HAP-1 (cell line): ENCODE data around the gene PNPO.
A peak's percentile ranks its signal among the peaks of the same experiment; 100 is the strongest.
"Not testable (repeated sequence)": the region's sequence is repeated elsewhere in the genome, so short reads cannot be mapped to it uniquely, and the experiment has no call there.

ENCODE experiments used
- DNase-seq, 2 experiments: peaks; one replicate each; pipeline ENCODE4 v3.0.0-alpha.2; 2016 to 2020; ENCODE audit warnings: low spot score in 2 of 2
- H3K27me3 ChIP-seq: fragments of 250-450 bp; sonication (Bioruptor Pico); 2 replicates; pipeline ENCODE4 v1.5.1; 2020; ENCODE audit warnings: low read depth, mild to moderate bottlenecking, moderate library complexity
- H3K36me3 ChIP-seq: fragments of 250-450 bp; sonication (Bioruptor Pico); replicated peaks from 2 replicates; pipeline ENCODE4 v1.5.1; 2020; ENCODE audit warnings: mild to moderate bottlenecking
- H3K4me1 ChIP-seq: fragments of 250-450 bp; sonication (Bioruptor Pico); 2 replicates; pipeline ENCODE4 v1.5.1; 2020; ENCODE audit warnings: mild to moderate bottlenecking
- H3K4me3 ChIP-seq: fragments of 250-450 bp; sonication (Bioruptor Pico); 2 replicates; pipeline ENCODE4 v1.5.1; 2020; ENCODE audit warnings: mild to moderate bottlenecking, moderate library complexity
- H3K9me3 ChIP-seq: fragments of 250-450 bp; sonication (Bioruptor Pico); 2 replicates; pipeline ENCODE4 v1.5.1; 2020; ENCODE audit warnings: mild to moderate bottlenecking, moderate library complexity
- in situ Hi-C: fragments of 300-500 bp; cut with MboI; formaldehyde crosslinking; loops from 3 replicates; pipeline ENCODE4 v1.14.3; 2020; ENCODE audit warnings: low sequenced_read_pairs, inconsistent platforms, mixed read lengths

The PNPO gene

GRCh38 chr17:47982091-47982617 lies 40.8 kb downstream of the PNPO start:
- Histone ChIP-seq H3K4me3 (no peak overlapping the region), H3K27me3 (no peaks in the 10 kb centered on the region), H3K9me3 (no peaks in the 10 kb centered on the region), H3K36me3 (peaks cover 53% of the 10 kb centered on the region), H3K4me1 (peaks cover under 1% of the 10 kb centered on the region; the same call in 1 of the 2 replicates)
- no peak for DNase-seq
- in situ Hi-C loops = loop anchor here (5.0 kb wide), 1 partner anchor 35 kb away; no protein-coding TSS in a partner anchor

- H3K9me3 ChIP-seq = no peaks in the 10 kb centered on the region
- no peak overlapping the region for H3K4me3 ChIP-seq
- peaks cover 7% of the 10 kb centered on the region for H3K4me1 ChIP-seq
- DNase-seq = no peak
- no peaks in the 10 kb centered on the region for H3K27me3 ChIP-seq
- H3K36me3 ChIP-seq = peaks cover 53% of the 10 kb centered on the region
- in situ Hi-C loops = loop anchor here (5.0 kb wide), 1 partner anchor 34 kb away; no protein-coding TSS in a partner anchor
These were observed 41.4 kb downstream of the PNPO start for GRCh38 chr17:47982645-47983390.

GRCh38 chr17:47983492-47984223 lies 42.3 kb downstream of the PNPO start:
- no peaks in the 10 kb centered on the region for H3K9me3 ChIP-seq
- DNase-seq = no peak
- H3K4me3 ChIP-seq = no peak overlapping the region
- peaks cover 45% of the 10 kb centered on the region for H3K36me3 ChIP-seq
- in situ Hi-C loops = loop anchor here (5.0 kb wide), 1 partner anchor 34 kb away; no protein-coding TSS in a partner anchor
- no peaks in the 10 kb centered on the region for H3K27me3 ChIP-seq
- H3K4me1 ChIP-seq = peaks cover 9% of the 10 kb centered on the region

GRCh38 chr17:47986520-47986919 lies 45.1 kb downstream of the PNPO start:
- Histone ChIP-seq H3K27me3 (no peaks in the 10 kb centered on the region), H3K9me3 (no peaks in the 10 kb centered on the region), H3K4me3 (no peak overlapping the region), H3K36me3 (peaks cover 18% of the 10 kb centered on the region), H3K4me1 (peaks cover 11% of the 10 kb centered on the region)
- no peak for DNase-seq
- in situ Hi-C loops = no loop called here

- Histone ChIP-seq H3K27me3 (no peaks in the 10 kb centered on the region), H3K4me1 (peaks cover 13% of the 10 kb centered on the region), H3K9me3 (no peaks in the 10 kb centered on the region), H3K36me3 (peaks cover 10% of the 10 kb centered on the region), H3K4me3 (no peak overlapping the region)
- in situ Hi-C loops = no loop called here
- peak; percentile 33 to 72 for DNase-seq
These were observed 46.0 kb downstream of the PNPO start for GRCh38 chr17:47987240-47987835.

- in situ Hi-C loops, H3K36me3 ChIP-seq, DNase-seq, H3K9me3 ChIP-seq, H3K4me3 ChIP-seq, H3K27me3 ChIP-seq: not testable (repeated sequence)
- H3K4me1 ChIP-seq = peaks cover 13% of the 10 kb centered on the region
These were observed 47.1 kb downstream of the PNPO start for GRCh38 chr17:47988445-47988844.

GRCh38 chr17:47989159-47989558 lies 47.8 kb downstream of the PNPO start:
- no peak for DNase-seq
- no peaks in the 10 kb centered on the region; the same call in 1 of the 2 replicates for H3K36me3 ChIP-seq
- in situ Hi-C loops = no loop called here
- no peaks in the 10 kb centered on the region for H3K9me3 ChIP-seq
- H3K4me1 ChIP-seq = peaks cover 13% of the 10 kb centered on the region
- H3K27me3 ChIP-seq = no peaks in the 10 kb centered on the region
- no peak overlapping the region for H3K4me3 ChIP-seq

- no peaks in the 10 kb centered on the region for H3K36me3 ChIP-seq
- H3K27me3 ChIP-seq = no peaks in the 10 kb centered on the region
- H3K9me3 ChIP-seq = no peaks in the 10 kb centered on the region
- peaks cover 13% of the 10 kb centered on the region for H3K4me1 ChIP-seq
- H3K4me3 ChIP-seq = no peak overlapping the region
- no peak for DNase-seq
- in situ Hi-C loops = no loop called here
These were observed 48.3 kb downstream of the PNPO start for GRCh38 chr17:47989700-47990099.

- DNase-seq = no peak
- Histone ChIP-seq H3K4me3 (no peak overlapping the region), H3K36me3 (no peaks in the 10 kb centered on the region), H3K27me3 (no peaks in the 10 kb centered on the region), H3K9me3 (no peaks in the 10 kb centered on the region), H3K4me1 (peaks cover 16% of the 10 kb centered on the region)
- in situ Hi-C loops = no loop called here
These were observed 49.8 kb downstream of the PNPO start for GRCh38 chr17:47990962-47991731.

- Histone ChIP-seq H3K9me3 (no peaks in the 10 kb centered on the region), H3K36me3 (no peaks in the 10 kb centered on the region), H3K4me3 (no peak overlapping the region), H3K4me1 (peaks cover 15% of the 10 kb centered on the region), H3K27me3 (no peaks in the 10 kb centered on the region)
- DNase-seq = no peak
- in situ Hi-C loops = no loop called here
These were observed 50.8 kb downstream of the PNPO start for GRCh38 chr17:47992216-47992615.

- no peak overlapping the region for H3K4me3 ChIP-seq
- no peaks in the 10 kb centered on the region for H3K9me3 ChIP-seq
- DNase-seq = no peak
- H3K4me1 ChIP-seq = peaks cover 8% of the 10 kb centered on the region
- in situ Hi-C loops = no loop called here
- no peaks in the 10 kb centered on the region for H3K36me3 ChIP-seq
- H3K27me3 ChIP-seq = no peaks in the 10 kb centered on the region
These were observed 51.7 kb downstream of the PNPO start for GRCh38 chr17:47993031-47993564.

GRCh38 chr17:47993964-47994363 lies 52.6 kb downstream of the PNPO start:
- in situ Hi-C loops = no loop called here

GRCh38 chr17:47994724-47995123 lies 53.4 kb downstream of the PNPO start:
- Histone ChIP-seq H3K27me3 (no peaks in the 10 kb centered on the region), H3K9me3 (no peaks in the 10 kb centered on the region), H3K4me1 (peaks cover 8% of the 10 kb centered on the region), H3K36me3 (no peaks in the 10 kb centered on the region), H3K4me3 (no peak overlapping the region)
- DNase-seq = no peak
- in situ Hi-C loops = no loop called here

More at GRCh38 chr17:47993964-47994363, 52.6 kb downstream of the PNPO start:
- Histone ChIP-seq H3K4me1 (peaks cover 8% of the 10 kb centered on the region), H3K27me3 (no peaks in the 10 kb centered on the region), H3K4me3 (no peak overlapping the region), H3K9me3 (no peaks in the 10 kb centered on the region), H3K36me3 (no peaks in the 10 kb centered on the region)
- DNase-seq = no peak
